Epithelial cell of prostate (primary cell): ENCODE results near the gene ARPP21.

Experiments used
- DNase-seq: peaks from one replicate; pipeline ENCODE4 v3.0.0-alpha.2; 2011; ENCODE audit warnings: low read depth, low spot score
- H3K27ac ChIP-seq: fragments of 450-650 bp; 2 replicates; pipeline ENCODE4 v1.5.1; 2017; ENCODE audit warnings: mild to moderate bottlenecking

The ARPP21 gene

DNA sequence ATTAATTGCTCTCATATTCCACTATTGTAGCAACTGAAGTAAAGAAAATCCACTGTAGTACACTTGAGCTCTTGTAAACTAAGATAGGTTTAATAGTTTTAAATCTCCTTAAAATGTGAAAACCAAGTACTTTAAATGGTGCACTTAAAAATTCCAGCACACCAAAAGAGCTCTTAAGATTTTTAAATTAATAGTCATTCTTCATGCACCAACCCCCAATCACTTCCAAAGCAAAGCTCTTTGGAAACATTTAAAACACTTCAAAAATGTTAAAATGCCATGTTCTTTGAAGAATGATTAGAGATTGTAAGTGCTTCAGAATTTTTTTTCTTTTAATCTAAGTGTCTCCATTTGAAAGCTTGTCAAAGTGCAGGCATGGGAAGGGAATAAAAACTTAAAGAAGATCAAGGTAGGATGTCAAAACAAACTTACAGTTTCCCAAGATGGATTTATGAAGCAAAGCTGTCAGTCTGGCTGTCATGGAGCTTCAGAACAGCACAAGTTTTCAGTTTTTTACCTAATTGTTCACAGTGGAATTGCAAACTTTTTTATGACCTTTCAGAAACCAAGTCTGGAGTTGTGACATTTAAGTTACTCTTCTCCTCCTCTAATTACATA is 84.3 kb downstream of the ARPP21 start:
- DNase-seq, result no peak
- H3K27ac ChIP-seq, result no peak overlapping the region

GRCh38 chr3:35724106-35724505 is 84.8 kb downstream of the ARPP21 start:
- H3K27ac ChIP-seq, result no peak overlapping the region
- no peak for DNase-seq

DNA sequence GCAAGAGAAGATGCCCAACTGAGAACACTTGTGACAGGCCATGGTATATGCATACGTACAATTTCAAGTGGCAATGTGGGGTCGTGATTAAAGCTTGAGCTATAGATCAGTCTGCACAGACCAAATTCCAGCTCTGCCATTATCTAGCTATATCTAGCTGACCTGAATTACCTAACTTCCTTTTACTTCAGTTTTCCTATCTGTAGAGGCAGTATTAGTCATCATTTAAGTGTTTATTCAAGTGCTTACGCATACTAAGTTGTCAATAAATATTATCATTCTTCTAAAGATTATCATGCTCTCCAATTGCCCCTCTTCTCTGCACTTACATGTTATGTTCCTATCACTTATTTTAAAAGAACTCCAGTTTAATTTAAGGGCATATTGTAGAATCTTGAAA is 87.9 kb downstream of the ARPP21 start:
- no peak overlapping the region for H3K27ac ChIP-seq
- no peak for DNase-seq

- H3K27ac ChIP-seq, result no peak overlapping the region
- DNase-seq, result no peak
These were observed 94.0 kb downstream of the ARPP21 start for GRCh38 chr3:35733341-35733740.

DNA sequence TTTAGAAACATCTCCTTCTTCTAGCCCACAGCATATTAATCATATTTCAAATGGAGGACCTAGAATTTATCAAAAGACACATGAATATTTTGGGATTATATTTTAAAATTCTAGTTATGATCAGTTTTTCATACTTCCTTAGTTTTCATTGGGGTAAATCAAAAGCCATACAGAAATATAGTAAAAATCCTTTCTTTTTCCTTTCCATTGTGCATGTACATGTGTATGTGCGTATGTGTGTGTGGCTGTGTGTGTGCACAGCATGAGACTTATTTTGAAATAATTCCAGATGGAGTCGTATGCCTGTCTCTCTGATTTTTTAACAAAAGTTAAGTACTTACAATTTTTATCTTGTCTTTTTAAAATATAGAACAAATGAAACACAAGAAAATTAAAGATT is 94.5 kb downstream of the ARPP21 start:
- H3K27ac ChIP-seq, result no peak overlapping the region

DNA sequence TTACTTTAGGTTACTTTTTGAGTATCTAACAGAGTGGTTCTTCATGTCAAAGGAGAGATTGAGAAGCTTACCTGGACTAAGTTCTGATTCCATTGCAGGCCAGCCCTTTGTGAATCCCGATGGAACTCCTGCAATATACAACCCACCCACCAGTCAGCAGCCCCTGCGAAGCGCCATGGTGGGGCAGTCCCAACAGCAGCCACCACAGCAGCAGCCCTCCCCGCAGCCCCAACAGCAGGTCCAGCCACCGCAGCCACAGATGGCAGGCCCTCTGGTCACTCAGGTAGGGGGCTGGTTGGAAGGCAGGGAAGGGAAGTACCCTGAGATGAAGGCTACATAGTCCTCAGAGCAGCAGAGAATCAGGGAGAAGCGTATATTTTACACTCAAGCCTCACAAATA is 97.8 kb downstream of the ARPP21 start:
- no peak overlapping the region for H3K27ac ChIP-seq
- DNase-seq, result no peak

More for the DNA sequence above, 94.5 kb downstream of the ARPP21 start:
- DNase-seq, result no peak

DNA sequence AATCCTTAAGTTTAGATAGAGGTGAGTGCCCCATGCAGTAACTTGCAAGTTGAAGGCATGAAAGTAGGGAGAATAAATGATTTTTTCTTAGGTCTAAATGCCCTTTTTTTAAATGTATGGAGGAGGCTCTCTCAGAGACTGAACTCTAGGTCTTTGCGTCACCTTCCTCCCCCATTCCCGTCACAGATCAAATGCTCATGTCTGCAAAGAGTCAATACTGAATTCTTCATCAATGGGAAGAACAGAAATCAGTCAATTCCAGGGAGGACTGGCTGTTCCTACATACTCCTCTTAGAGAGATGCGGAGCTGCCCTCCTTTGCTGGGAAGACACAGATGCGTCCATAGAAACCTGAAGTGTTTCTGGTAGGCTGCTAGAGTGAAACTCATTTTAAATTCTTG is 98.2 kb downstream of the ARPP21 start:
- no peak for DNase-seq
- H3K27ac ChIP-seq, result no peak overlapping the region

- DNase-seq, result no peak
- H3K27ac ChIP-seq, result no peak overlapping the region
These were observed 98.8 kb downstream of the ARPP21 start for GRCh38 chr3:35737934-35738706.

DNA sequence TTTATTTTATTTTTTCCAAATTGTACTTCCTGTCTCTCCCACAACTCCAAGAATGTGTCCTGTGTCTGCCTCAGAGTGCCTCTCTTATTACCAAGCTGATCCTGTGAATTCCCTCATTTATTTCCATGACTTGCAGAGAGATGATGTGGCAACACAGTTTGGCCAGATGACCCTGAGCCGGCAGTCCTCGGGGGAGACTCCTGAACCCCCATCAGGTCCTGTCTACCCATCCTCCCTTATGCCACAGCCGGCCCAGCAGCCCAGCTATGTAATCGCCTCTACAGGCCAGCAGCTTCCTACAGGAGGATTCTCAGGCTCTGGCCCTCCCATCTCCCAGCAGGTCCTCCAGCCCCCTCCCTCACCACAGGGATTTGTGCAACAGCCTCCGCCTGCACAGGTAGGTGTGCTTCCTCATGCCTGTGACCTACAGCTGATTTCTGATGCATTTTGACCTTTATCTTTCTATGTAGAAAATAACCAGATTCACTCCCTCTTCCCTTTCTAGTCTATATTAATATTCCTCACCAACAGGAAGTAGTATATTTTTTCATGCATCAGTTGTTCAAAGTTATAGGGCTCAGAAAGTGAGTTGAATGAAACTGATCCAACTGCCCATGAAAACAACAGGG is 100.0 kb downstream of the ARPP21 start:
- no peak overlapping the region for H3K27ac ChIP-seq
- no peak for DNase-seq

GRCh38 chr3:35739964-35740527 is 100.7 kb downstream of the ARPP21 start:
- H3K27ac ChIP-seq, result no peak overlapping the region
- DNase-seq, result no peak

DNA sequence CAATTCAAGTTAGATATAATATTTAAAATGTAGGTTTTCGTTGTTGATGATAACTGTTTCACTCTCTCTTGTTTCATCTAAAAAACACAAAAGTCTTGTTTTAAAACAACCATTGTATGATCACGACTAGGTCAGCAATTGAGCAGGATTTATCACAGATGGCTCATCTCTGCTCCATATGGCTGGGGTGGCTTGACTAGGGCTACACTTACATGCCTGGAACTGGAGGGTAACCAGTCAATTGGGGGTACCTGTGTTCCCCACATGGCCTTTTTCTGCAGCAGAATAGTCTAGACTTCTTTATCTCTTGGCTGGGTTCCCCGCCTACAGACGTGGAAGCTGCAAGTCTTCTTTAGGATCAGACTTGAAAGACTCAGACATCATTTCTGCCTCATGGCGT is 103.9 kb downstream of the ARPP21 start:
- no peak for DNase-seq
- no peak overlapping the region for H3K27ac ChIP-seq

DNA sequence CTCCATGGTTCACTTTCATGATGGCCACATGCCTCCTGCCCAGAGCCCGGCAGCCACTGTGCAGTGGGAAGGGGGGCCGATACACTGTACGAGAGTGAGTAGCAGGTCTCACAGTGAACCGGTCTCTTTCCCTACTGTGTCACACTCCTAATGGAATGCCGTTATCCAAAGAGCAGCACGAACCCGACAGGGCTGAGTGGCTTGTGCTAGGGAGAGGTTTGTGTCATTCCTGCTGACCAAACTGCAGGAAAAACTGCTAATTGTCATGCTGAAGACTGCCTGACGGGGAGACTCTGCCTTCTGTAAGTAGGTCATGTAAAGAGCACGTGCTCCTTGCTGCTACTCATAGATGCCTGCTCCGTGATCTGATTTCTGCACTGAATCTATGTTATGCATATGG is 105.1 kb downstream of the ARPP21 start:
- no peak for DNase-seq
- no peak overlapping the region for H3K27ac ChIP-seq

DNA sequence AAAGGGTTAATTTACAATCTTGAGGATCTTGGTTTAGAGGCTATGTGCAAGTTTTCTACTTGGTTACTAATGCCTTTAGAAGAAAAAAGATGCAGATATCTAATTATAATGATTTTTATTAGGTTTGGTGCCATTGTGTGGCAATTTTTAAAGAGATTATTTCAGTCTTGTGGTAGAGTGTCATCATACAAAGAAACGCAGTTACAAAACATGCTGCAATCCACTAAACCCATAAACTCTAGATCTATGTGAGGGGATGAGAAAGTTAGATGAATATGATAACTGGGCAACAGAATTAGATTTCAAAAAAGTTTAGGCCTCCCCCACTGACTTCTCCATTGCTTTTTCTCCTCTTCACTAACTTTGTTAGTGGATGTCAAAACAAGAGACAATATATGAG is 106.0 kb downstream of the ARPP21 start:
- H3K27ac ChIP-seq, result no peak overlapping the region

DNA sequence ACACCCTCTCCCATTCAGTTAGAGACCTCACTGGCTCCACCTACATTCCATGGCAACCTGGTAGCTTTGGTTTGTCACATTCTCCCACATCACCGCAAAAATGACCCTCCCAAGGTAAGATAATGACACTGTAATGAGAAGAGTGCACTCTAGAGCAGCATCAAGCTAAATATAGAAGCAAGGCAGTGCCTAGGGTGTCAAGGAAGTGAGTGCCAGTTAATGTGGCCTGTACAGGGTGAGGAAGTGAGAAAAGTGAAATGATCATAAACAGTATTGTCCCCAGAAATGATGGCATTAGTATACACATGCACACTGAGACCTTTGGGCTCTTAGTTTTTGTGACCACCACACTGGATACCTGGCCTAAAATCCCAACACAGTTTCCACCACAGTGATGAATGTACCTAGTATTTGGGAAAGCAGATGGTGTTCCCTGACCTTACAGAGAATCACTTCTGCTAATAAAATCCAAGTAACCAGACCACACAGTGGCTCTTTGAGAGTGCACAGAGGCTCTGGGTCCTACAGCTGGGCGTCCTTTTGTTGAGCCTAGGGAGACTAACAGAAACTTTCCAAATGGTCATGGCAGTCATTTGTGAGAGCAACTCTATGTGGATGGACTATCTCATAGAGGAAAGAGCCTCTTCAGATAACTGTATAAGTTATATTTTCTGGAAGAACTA is 106.6 kb downstream of the ARPP21 start:
- DNase-seq, result no peak
- H3K27ac ChIP-seq, result no peak overlapping the region

More for the DNA sequence above, 106.0 kb downstream of the ARPP21 start:
- DNase-seq, result no peak

- DNase-seq, result no peak
- no peak overlapping the region for H3K27ac ChIP-seq
These were observed 107.2 kb downstream of the ARPP21 start for GRCh38 chr3:35746492-35746891.

GRCh38 chr3:35748144-35748543 is 108.8 kb downstream of the ARPP21 start:
- DNase-seq, result no peak
- no peak overlapping the region for H3K27ac ChIP-seq

GRCh38 chr3:35751207-35751606 is 111.9 kb downstream of the ARPP21 start:
- H3K27ac ChIP-seq, result no peak overlapping the region
- no peak for DNase-seq

DNA sequence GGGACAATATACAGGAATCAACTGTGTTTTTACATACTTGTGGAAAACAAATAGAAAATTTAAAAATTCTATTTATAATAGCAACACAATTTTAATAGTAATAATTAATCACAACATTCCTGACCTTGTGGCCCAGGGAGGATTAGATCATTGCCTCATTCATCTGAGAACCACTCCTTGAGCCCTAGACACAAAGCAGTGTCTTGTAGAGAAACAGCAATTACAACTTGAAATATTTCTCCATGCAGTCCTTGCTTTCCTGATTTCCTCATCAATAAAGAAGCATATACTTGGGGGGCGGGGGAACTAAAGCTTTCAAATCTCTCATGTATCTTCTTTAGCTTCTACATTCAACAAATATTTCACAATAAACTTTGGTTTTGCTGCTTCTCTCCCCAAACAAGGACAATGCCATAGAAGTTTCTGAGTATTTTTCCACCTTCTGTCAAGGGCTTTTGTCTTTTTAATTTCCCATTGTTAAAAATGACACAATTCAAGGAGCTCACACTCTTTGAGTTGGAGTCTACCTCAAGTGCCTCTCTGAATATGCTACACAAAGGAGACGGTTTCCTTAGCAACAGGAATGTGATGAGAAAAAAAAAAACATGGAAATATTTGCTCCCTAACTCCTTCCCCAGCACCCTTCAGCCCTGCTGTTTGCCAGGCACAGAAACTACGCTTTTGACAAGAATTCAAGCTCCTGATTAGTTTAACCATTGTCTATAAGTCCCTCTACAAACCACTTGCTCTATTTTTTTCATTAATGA is 118.8 kb downstream of the ARPP21 start:
- H3K27ac ChIP-seq, result no peak overlapping the region
- no peak for DNase-seq

- H3K27ac ChIP-seq, result no peak overlapping the region
- DNase-seq, result no peak
These were observed 120.8 kb downstream of the ARPP21 start for GRCh38 chr3:35760146-35760545.

DNA sequence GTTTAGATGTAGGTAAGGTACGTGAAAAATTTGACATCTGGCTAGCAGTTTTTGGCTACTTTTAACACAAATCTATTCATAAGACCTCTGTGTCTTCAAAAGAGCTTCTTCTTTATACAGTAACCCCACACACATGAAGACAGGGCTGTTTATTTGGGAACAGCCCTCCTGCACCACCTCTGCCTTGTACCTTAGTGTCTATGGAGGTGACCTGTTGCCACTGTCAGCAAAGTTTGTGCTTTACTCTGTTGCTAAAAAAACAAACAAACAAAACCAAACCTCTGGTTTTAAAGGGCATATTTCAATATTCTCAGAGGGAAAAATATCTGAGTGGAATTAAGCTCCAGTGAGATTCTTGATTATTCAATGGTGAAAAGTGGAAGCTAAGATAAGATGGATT is 122.0 kb downstream of the ARPP21 start:
- no peak overlapping the region for H3K27ac ChIP-seq
- DNase-seq, result no peak
